SK-N-SH (cell line): ENCODE results near the gene GSTA5.

Experiments
- CTCF ChIP-seq: fragments of 200-600 bp; sonication (generic); IDR thresholded peaks from 2 replicates; pipeline ENCODE4 v1.6.1; 2017; ENCODE audit warnings: antibody characterized with exemption, mild to moderate bottlenecking, moderate library complexity
- JUND ChIP-seq: IDR thresholded peaks from 2 replicates; pipeline ENCODE4 v1.4.0; 2012
- MEF2A ChIP-seq: IDR thresholded peaks from 2 replicates; pipeline ENCODE4 v1.4.0; 2012; ENCODE audit warnings: low read depth, borderline replicate concordance
- RAD21 ChIP-seq: IDR thresholded peaks from 2 replicates; pipeline ENCODE4 v1.6.1; 2012; ENCODE audit warnings: mild to moderate bottlenecking, low read length
- SIN3A ChIP-seq: IDR thresholded peaks from 2 replicates; pipeline ENCODE4 v1.6.1; 2012; ENCODE audit warnings: low read depth, mild to moderate bottlenecking, low read length, moderate library complexity, borderline replicate concordance

GRCh38 chr6:52786249-52786956 lies 54.2 kb downstream of the GSTA5 start:
- TF ChIP-seq SIN3A: no peak
- no peak for TF ChIP-seq MEF2A
- TF ChIP-seq JUND: no peak
- TF ChIP-seq CTCF: no peak
- no peak for TF ChIP-seq RAD21
